Measurements from ENCODE around the gene GOLGA1. TPM values are rescaled to one million over a fixed set of nuclear protein-coding genes. Genes with fewer than 3 reads are reported as not detected.
"Not testable (repeated sequence)": the region's sequence is repeated elsewhere in the genome, so short reads cannot be mapped to it uniquely, and the experiment has no call there.

Gene GOLGA1
- total RNA-seq, 1 donor from 2014 or later: 10.2 TPM

DNA sequence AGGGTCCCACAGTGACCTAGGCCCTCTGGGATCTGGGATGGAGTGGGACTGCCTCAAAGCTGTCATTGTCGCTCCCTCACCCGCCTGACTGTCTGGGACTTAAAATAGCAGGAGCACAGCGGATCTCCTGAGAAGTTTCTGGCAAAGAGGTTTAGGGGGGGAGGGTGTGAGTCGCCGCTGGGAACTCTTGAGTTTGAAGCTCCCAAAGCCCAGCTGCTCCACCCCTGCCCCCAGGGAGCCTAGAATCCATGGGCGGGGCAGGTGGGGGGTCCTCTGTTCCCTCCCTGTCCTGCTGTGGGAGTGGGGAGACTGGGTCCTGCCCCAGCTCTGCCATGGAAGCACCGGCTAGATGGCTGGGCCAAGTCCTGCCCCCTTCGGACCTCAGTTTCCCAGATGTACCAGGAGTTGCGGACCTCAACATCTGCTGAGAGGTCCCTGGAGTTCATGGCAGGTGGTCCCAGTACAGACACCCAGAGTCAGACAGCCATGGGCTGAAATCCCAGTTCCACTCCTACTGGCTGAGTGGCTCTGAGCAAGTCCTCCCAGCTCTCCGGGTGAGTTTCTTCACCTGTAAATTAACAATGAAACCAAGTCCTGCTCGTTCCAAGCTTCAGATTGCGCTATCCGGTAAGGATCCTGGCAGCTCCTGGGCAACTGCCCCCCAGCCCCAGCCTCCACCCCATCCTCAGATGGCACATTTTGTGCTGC lies 88.6 kb downstream of the GOLGA1 start:
- Mint-ChIP-seq H3K27me3 (ENCODE audit: low read depth, unreplicated experiment) (no peaks in the 10 kb centered on the region), H3K9me3 (ENCODE audit: unreplicated experiment) (no peaks in the 10 kb centered on the region), H3K4me1 (ENCODE audit: low read depth, unreplicated experiment) (peaks cover 16% of the 10 kb centered on the region), H3K27ac (ENCODE audit: unreplicated experiment) (peak overlapping the region; percentile 92), H3K36me3 (ENCODE audit: low read depth, unreplicated experiment) (peaks cover 3% of the 10 kb centered on the region), H3K4me3 (ENCODE audit: unreplicated experiment) (peak overlapping the region; percentile 73)
- Histone ChIP-seq H3K79me2 (ENCODE audit: insufficient read depth, low read length) (no peaks in the 10 kb centered on the region), H2AFZ (ENCODE audit: low read depth, low read length) (peak overlapping the region; percentile 63), H3K9ac (ENCODE audit: low read length) (no peak overlapping the region), H3K36me3 (ENCODE audit: insufficient read depth, low read length) (peaks cover 3% of the 10 kb centered on the region), H3K27ac (ENCODE audit: low read depth, low read length) (no peak overlapping the region), H3K4me2 (ENCODE audit: low read length) (peak overlapping the region; percentile 85), H4K20me1 (ENCODE audit: insufficient read depth, low read length) (peaks cover 17% of the 10 kb centered on the region), H3K9me3 (ENCODE audit: insufficient read depth, low read depth, low read length) (no peaks in the 10 kb centered on the region), H3K4me1 (ENCODE audit: insufficient read depth, low read length) (peaks cover 13% of the 10 kb centered on the region), H3K4me3 (ENCODE audit: insufficient read depth, low read depth, low read length) (no peak overlapping the region), H3K27me3 (ENCODE audit: insufficient read depth, low read length) (no peaks in the 10 kb centered on the region)
- DNase-seq (ENCODE audit: low read depth): no peak
- FAIRE-seq: no peak
- no peak for TF ChIP-seq EZH2 (IDR thresholded peaks at IDR 0.05; ENCODE audit: insufficient read depth, low read length)
- TF ChIP-seq, protein P1, sequence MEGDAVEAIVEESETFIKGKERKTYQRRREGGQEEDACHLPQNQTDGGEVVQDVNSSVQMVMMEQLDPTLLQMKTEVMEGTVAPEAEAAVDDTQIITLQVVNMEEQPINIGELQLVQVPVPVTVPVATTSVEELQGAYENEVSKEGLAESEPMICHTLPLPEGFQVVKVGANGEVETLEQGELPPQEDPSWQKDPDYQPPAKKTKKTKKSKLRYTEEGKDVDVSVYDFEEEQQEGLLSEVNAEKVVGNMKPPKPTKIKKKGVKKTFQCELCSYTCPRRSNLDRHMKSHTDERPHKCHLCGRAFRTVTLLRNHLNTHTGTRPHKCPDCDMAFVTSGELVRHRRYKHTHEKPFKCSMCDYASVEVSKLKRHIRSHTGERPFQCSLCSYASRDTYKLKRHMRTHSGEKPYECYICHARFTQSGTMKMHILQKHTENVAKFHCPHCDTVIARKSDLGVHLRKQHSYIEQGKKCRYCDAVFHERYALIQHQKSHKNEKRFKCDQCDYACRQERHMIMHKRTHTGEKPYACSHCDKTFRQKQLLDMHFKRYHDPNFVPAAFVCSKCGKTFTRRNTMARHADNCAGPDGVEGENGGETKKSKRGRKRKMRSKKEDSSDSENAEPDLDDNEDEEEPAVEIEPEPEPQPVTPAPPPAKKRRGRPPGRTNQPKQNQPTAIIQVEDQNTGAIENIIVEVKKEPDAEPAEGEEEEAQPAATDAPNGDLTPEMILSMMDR (IDR thresholded peaks at IDR 0.05; ENCODE audit: insufficient read depth, low read depth, low read length): no peak

DNA sequence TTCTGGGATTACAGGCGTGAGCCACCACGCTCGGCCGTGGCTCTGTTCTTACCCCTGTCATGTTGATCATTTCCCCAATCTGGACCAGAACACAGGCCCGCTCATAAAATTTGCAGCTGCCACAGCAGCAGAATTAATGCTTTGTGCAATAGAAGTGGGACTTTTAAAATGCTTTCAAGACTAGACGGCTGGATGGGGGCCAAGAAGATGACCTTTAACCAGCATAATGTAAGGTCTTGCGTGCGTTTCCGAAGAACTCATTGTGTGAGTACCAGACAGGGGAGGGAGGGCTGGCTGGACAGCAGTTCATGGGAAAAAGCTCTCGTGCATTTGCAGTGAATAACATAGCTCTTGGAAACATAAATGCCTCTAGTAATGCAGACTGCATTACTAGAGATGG lies 91.1 kb downstream of the GOLGA1 start:
- DNase-seq (ENCODE audit: low read depth): peak; percentile 78
- FAIRE-seq: no peak
- H3K4me1 ChIP-seq (ENCODE audit: insufficient read depth, low read length): peaks cover 13% of the 10 kb centered on the region
- Mint-ChIP-seq H3K4me3 (ENCODE audit: unreplicated experiment) (peak overlapping the region; percentile 57), H3K27ac (ENCODE audit: unreplicated experiment) (peak overlapping the region; percentile 86), H3K4me1 (ENCODE audit: low read depth, unreplicated experiment) (peaks cover 13% of the 10 kb centered on the region), H3K36me3 (ENCODE audit: low read depth, unreplicated experiment) (no peaks in the 10 kb centered on the region), H3K27me3 (ENCODE audit: low read depth, unreplicated experiment) (no peaks in the 10 kb centered on the region), H3K9me3 (ENCODE audit: unreplicated experiment) (no peaks in the 10 kb centered on the region)
- no peaks in the 10 kb centered on the region for H3K36me3 ChIP-seq (ENCODE audit: insufficient read depth, low read length)
- H3K27me3 ChIP-seq (ENCODE audit: insufficient read depth, low read length): no peaks in the 10 kb centered on the region
- H3K9me3 ChIP-seq (ENCODE audit: insufficient read depth, low read depth, low read length): no peaks in the 10 kb centered on the region
- H4K20me1 ChIP-seq (ENCODE audit: insufficient read depth, low read length): no peaks in the 10 kb centered on the region
- H3K9ac ChIP-seq (ENCODE audit: low read length): no peak overlapping the region
- H3K4me3 ChIP-seq (ENCODE audit: insufficient read depth, low read depth, low read length): no peak overlapping the region
- H2AFZ ChIP-seq (ENCODE audit: low read depth, low read length): no peak overlapping the region
- no peaks in the 10 kb centered on the region for H3K79me2 ChIP-seq (ENCODE audit: insufficient read depth, low read length)
- no peak for TF ChIP-seq EZH2 (IDR thresholded peaks at IDR 0.05; ENCODE audit: insufficient read depth, low read length)
- TF ChIP-seq, protein P1 (IDR thresholded peaks at IDR 0.05; ENCODE audit: insufficient read depth, low read depth, low read length): no peak
- H3K27ac ChIP-seq (ENCODE audit: low read depth, low read length): no peak overlapping the region
- no peak overlapping the region for H3K4me2 ChIP-seq (ENCODE audit: low read length)

DNA sequence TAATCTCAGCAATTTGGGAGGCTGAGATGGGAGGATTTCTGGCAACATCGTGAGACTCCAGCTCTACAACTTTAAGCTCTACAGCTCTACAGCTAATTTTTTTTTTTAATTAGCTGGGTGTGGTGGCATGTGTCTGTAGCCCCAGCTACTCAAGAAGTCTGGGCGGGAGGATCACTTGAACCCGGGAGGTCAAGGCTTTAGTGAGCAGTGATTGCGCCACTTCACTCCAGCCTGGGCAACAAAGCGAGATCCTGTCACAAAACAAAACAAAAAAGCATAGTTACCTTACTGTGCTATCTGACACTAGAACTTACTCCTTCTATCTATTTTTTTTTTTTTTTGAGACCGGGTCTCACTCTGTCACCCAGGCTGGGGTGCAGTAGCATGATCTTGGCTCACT lies 93.9 kb downstream of the GOLGA1 start:
- no peak for TF ChIP-seq EZH2 (IDR thresholded peaks at IDR 0.05; ENCODE audit: insufficient read depth, low read length)
- TF ChIP-seq, protein P1 (IDR thresholded peaks at IDR 0.05; ENCODE audit: insufficient read depth, low read depth, low read length): no peak
- Histone ChIP-seq H3K79me2 (ENCODE audit: insufficient read depth, low read length) (no peaks in the 10 kb centered on the region), H3K9ac (ENCODE audit: low read length) (no peak overlapping the region), H4K20me1 (ENCODE audit: insufficient read depth, low read length) (no peaks in the 10 kb centered on the region), H3K4me3 (ENCODE audit: insufficient read depth, low read depth, low read length) (no peak overlapping the region), H3K4me1 (ENCODE audit: insufficient read depth, low read length) (peaks cover 7% of the 10 kb centered on the region), H2AFZ (ENCODE audit: low read depth, low read length) (no peak overlapping the region), H3K9me3 (ENCODE audit: insufficient read depth, low read depth, low read length) (no peaks in the 10 kb centered on the region), H3K27me3 (ENCODE audit: insufficient read depth, low read length) (no peaks in the 10 kb centered on the region), H3K36me3 (ENCODE audit: insufficient read depth, low read length) (no peaks in the 10 kb centered on the region), H3K4me2 (ENCODE audit: low read length) (no peak overlapping the region), H3K27ac (ENCODE audit: low read depth, low read length) (no peak overlapping the region)
- no peaks in the 10 kb centered on the region for H3K9me3 Mint-ChIP-seq (ENCODE audit: unreplicated experiment)
- no peak for DNase-seq (ENCODE audit: low read depth)
- H3K4me1 Mint-ChIP-seq (ENCODE audit: low read depth, unreplicated experiment): peaks cover 8% of the 10 kb centered on the region
- H3K36me3 Mint-ChIP-seq (ENCODE audit: low read depth, unreplicated experiment): no peaks in the 10 kb centered on the region
- H3K27ac Mint-ChIP-seq (ENCODE audit: unreplicated experiment): no peak overlapping the region
- FAIRE-seq: no peak
- no peaks in the 10 kb centered on the region for H3K27me3 Mint-ChIP-seq (ENCODE audit: low read depth, unreplicated experiment)
- no peak overlapping the region for H3K4me3 Mint-ChIP-seq (ENCODE audit: unreplicated experiment)

DNA sequence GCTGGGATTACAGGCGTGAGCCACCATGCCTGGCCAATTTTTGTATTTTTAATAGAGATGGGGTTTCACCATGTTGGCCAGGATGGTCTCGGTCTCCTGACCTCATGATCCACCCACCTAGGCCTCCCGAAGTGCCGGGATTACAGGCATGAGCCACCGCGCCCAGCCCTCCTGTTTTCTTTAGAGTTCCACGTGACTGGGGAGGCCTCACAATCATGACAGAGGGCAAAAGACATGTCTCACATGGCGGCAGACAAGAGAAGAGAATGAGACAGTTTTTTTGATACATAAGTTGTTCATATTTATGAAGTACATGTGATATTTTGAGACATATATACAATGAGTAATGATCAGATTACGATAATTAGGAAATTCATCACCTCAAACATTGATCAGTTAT lies 94.4 kb downstream of the GOLGA1 start:
- not testable (repeated sequence) for H3K27me3 ChIP-seq (ENCODE audit: insufficient read depth, low read length); H3K27ac ChIP-seq (ENCODE audit: low read depth, low read length); H2AFZ ChIP-seq (ENCODE audit: low read depth, low read length); H3K4me2 ChIP-seq (ENCODE audit: low read length); H3K4me1 Mint-ChIP-seq (ENCODE audit: low read depth, unreplicated experiment); H3K27ac Mint-ChIP-seq (ENCODE audit: unreplicated experiment); H3K36me3 ChIP-seq (ENCODE audit: insufficient read depth, low read length); DNase-seq (ENCODE audit: low read depth); H3K79me2 ChIP-seq (ENCODE audit: insufficient read depth, low read length); H4K20me1 ChIP-seq (ENCODE audit: insufficient read depth, low read length); H3K4me1 ChIP-seq (ENCODE audit: insufficient read depth, low read length); H3K4me3 ChIP-seq (ENCODE audit: insufficient read depth, low read depth, low read length); H3K4me3 Mint-ChIP-seq (ENCODE audit: unreplicated experiment); H3K27me3 Mint-ChIP-seq (ENCODE audit: low read depth, unreplicated experiment); H3K9me3 Mint-ChIP-seq (ENCODE audit: unreplicated experiment); H3K9ac ChIP-seq (ENCODE audit: low read length); FAIRE-seq; H3K9me3 ChIP-seq (ENCODE audit: insufficient read depth, low read depth, low read length); H3K36me3 Mint-ChIP-seq (ENCODE audit: low read depth, unreplicated experiment)
